G401 (cell line): Measurements from ENCODE around the gene MAML2. TPM values are rescaled to one million over a fixed set of nuclear protein-coding genes. Genes with fewer than 3 reads are reported as not detected.

Experiments
- DNase-seq: peaks from one replicate; pipeline ENCODE4 v3.0.0-alpha.2; 2015; ENCODE audit warnings: low spot score
- in situ Hi-C: cut with HindIII; loops from 2 replicates; pipeline ENCODE4 v1.10.0; 2016; ENCODE audit warnings: low sequenced_read_pairs, mixed read lengths
- total RNA-seq: library from RNA; depleted of rRNA; stranded (reverse); fragments of >200 nt; shearing (Covaris generic); gene quantifications from 2 replicates; pipeline ENCODE4 v1.2.3, GENCODE V29; 2014

Gene MAML2
- total RNA-seq, 1 experiment from 2014 or later, result not detected

DNA sequence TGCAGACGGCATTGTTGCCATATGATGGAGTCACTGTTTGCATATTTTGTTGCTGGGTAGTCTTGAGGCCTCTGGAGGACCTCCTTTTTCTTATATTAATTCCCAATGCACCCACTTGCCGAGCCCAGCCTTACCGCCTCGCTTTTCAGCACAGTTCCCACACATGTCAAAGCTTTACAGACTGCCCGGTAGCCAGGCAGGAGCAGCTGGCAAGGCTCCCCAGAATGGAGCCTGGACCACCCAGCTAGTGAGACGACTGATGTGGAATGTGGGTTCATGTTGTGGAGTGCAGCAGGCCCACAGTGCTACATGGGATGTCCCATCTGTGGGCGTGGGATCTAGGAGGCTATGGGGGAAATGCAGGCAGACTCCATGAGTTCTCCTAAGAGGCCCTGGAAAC lies 319.7 kb downstream of the MAML2 start:
- in situ Hi-C loops, result no loop called here
- DNase-seq, result no peak

DNA sequence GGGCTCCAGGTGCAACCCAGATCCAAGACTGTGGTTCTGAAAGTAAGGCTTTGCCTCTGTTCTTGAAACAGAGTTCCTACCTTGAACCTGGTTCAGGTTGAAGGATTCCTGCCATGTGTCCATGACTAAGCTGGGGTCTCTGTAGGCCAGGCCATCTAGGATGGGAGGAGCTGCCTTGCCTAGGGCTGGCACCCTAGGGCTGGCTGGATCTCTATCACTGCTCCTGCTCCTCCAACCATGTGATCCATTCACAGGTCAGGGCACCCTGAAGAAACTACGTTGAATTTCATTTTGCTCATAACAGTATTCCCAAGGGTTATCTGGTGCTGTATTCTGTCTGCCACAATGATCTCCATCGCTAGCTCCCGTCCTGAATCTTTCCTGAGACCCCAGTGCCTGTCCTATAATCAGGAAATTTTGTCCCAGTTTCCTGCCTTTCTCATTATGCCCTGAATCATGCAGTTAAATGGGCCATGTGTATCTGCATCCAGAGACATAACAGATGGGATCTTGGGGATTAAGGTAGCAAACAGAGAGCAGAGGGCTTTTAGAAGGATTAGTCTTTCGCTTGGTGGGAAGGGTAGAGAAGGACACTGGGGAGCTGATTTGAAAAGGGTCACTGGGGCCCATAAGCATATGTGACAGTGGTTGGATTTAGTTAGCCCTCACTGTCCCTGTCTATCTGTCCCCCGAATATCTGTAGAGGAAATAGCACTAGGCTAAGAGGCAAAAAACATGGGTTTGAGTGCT lies 320.9 kb downstream of the MAML2 start:
- DNase-seq, result peak; percentile 67
- in situ Hi-C loops, result no loop called here

DNA sequence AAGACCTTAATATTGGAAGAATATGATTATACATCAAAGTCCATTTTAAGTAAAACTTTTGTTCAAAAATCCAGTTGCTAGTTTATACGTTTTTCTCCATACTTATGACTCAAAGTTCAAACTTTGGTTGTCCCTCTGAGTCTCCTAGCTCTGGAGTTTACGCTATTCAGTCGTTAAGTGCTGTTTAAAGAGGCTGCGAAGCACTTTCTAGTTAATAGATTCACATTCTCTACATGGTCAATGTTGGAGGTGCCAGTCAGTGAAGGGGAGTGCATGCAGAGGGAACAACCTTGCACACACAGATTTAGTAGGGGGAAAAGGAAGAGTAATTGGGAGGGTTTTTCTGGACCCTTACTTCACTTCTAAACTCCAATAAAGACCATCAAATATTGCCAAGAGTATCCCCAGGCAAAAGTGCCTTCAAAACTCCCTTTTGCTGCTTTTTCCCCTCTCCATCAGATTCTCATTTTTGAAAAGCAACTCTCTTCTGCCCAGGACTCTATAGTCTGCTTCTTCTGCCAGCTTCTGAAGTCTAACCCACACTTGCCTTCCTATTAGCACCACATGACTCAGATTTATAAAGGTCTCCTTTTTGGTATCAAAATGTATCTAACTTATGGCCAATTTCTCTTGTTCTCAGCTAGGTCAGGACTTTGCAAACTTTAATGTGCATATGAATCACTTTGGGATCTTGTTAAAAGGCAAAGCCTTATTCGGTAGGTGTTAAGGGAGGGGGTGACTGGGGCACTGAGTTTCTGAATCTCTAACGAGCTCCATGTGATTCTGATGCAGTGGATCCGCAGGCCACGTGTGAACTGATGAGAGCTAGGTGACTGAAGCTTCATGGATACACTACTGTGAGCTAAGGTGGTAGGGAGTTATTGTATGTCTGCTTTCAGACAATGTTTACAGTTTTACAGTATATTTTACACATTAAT lies 322.9 kb downstream of the MAML2 start:
- in situ Hi-C loops, result no loop called here

DNA sequence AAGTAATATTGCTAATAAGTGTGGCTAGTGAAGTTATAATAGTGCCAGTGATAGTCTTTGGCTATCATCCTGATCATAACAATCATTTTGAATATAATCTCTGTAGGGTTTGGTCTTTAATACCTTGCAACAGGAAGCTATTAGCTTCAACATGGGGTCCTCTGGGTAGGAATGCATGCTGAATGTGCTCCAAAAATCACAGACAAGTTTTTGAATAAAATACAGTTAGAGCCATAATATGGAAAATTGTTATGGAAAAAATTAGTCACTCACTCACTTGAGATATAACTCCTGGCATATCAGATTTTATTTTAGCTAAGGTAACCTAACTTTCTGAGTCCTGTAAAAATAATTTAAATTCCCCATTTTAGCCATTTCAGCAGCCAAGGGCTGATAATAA lies 323.7 kb downstream of the MAML2 start:
- in situ Hi-C loops, result no loop called here
- DNase-seq, result no peak

More for the DNA sequence above, 322.9 kb downstream of the MAML2 start:
- DNase-seq, result no peak

DNA sequence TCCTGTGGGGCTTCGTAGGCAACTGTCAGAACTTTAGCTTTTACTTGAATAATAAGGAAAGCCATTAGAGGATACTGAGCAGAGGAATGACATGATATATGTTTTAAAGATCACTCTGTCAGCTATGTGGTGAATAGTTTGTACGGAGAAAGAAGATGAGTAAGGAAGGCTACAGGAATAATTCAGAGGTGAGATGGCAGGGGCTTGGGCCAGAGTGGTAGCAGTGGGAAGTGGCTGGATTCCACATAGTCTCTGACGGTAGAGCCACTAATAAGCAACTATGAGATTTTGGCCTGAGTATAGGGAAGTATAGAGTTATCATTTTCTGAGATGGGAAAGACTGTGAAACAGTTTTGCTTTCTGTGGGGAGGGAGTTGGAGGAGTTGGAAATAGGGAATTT lies 325.1 kb downstream of the MAML2 start:
- in situ Hi-C loops, result no loop called here
- DNase-seq, result no peak

DNA sequence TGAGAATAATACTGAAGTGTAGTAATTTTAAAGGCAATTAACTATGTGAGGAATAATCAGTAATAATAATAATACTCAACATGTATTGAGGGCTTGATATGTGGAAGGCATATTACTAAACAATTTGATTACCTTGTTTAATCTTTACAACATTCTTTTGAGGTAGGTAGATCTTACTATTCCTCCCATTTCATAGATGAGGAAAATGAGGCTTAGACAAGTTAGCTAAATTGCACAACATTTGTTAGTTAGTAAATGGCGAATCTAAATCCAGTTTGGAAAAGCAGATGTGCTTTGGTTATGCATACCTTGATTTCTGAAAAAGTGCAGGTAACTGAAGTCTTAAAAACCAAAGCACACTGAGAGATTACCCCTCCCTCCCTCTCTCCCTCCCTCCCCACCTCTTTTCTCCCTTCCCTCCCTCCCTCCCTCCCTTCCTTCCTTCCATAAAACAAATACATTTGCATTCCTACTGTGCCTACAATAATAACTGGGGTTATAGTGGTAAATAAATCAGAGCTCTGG lies 326.0 kb downstream of the MAML2 start:
- DNase-seq, result no peak
- in situ Hi-C loops, result no loop called here

DNA sequence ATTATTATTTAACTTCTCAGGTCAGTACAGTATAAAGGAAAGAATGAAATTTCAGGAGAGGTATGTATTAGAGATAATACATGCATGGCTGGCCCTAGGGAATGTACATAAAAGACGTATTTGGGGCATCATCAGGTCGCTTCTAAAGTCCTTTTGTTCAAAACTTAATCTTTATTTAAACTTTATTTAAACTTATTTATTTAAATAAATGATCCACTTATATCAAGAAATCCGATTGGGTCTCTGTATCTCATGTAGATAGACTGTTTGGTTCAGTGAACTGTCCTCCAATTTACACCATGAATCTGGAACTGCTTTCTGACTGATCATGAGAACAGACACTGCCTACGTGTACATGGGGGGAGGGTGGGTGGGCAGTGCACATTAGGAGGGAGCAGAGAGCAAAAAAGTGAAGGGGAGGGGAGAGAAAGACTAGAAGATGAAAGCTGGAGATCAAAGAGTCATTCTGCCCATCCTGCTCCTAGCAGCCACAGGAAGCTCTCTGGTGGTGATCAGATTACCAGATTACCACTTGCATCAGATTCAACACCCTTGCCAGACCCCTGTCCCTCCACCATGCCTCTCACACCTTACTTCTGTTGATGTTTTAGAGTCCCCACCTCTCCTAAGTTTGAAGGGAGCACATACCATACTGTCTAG lies 327.0 kb downstream of the MAML2 start:
- no peak for DNase-seq
- in situ Hi-C loops, result no loop called here

DNA sequence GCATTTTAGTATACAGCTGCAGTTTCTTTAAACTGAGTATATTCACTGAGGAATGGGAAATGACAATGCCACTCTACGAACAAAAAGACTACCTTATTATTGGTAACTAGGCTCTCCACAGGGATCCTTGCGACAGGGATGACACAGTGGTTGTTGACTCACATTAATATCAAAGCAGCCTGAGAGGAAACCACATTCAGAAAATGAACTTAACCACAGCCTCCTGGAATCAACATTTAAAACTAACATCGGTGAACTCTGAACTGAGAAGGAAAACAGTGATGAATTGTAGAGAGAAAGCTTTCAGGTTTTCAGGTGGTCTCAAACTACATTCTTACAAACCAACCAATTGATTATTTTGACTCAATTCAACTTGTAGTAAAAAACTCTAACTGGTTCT lies 328.8 kb downstream of the MAML2 start:
- in situ Hi-C loops, result no loop called here
- peak; percentile 20 for DNase-seq

DNA sequence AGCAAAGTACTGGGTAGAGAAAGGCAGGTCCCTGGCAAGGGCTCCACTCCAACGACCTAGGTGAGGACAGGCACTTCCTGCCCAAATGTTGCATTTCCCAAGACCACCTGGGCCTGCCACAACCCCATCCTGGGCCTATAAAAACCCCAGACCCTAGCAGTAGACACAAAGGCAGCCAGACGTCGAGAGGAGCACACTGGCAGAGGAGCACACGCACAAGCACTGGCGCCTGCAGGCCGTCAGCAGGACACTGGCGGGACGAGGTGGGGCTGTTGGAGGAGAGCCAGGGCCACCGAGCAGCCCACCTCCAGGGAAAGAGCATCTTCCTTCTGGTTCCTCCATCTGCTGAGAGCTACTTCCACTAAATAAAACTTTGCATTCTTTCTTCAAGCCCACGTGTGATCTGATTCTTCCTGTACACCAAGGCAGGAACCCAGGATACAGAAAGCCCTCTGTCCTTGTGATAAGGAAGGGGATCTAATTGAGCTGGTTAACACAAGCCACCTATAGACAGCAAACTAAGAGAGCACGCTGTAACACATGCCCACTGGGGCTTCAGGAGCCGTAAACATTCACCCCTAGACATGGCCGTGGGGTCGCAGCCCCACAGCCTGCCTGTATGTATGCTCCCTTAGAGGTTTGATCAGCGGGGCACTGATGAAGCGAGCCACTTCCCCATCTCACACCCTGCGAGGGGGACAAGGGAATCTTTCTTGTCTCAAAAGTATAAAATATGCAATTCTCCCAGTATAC lies 329.4 kb downstream of the MAML2 start:
- in situ Hi-C loops, result no loop called here
- DNase-seq, result peak; percentile 61

DNA sequence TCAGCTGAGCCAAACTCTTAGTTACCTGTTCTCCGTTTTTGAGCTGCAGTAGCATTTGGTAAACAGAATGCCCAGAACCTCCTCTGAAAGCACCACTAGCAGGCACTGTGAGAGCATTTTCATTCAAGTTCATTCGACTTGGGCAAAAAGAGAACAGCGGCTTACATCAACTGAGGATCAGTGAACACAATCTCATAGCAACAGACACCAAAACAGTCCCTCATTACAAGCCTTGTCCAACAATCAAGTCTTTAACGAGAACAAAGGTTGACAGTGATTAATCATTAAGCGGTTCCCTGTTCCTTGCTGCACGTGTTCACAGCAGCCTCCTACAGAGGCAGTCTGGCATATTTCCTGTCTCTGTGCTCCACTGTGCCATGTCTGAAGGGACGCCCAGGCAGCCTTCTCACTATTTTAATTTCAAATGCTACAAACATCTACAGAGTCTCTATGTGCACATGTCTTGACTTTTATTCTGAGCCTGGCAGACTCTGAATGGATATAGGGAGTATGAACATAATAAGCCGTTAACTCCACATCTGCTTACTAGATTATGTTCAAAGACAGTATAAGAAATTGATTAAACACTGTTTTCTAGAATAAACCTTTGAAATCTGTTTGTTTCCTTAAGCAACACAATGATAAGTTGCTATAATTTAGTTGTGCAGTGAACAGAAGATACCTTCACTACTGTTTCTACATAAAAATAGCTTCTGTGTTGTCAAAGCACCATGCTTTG lies 330.7 kb downstream of the MAML2 start:
- in situ Hi-C loops, result no loop called here
- DNase-seq, result peak; percentile 91

DNA sequence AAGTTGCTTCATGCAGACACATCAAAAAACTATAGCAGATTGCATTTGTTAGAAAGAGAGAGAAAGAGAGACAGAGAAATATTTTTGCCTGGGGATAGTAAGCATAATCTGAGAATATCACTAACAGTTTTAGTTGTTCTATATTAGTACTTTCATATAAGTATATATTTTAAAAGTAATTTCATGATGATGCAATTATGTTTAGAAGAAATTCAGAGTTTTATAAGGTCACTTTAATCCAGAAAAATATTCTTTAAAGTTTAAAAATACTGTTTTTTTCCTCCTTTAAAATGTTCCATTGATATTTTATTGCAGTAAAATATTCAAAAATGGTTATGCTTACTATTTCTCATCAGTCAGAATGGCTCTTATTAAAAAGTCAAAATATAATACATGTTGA lies 332.3 kb downstream of the MAML2 start:
- in situ Hi-C loops, result no loop called here
- no peak for DNase-seq

DNA sequence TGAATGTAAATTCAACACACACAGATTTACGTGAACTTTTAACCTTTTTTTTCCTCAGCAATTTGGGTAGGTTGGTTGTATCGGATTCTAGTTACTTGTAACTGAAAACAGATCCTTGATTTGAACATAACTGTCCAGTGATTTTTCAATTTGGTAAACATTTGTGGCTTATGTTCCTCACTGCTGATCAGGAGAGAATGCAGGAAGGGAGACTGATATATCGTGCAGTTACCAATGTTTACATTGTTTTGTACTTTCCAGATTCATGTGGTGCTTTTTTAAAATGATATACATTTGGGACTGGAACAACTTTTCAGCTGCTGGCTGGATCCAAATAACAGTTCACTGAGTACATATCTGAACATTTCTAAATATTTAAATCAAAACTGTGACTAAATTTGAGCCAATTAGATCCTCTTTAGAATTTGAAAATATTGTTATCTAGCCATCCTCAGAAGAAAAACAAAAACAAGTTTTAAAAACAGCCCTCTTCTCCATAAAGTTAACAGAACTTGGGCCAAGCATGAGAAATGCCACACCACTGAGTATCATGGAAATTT lies 334.8 kb downstream of the MAML2 start:
- no peak for DNase-seq
- in situ Hi-C loops, result no loop called here

DNA sequence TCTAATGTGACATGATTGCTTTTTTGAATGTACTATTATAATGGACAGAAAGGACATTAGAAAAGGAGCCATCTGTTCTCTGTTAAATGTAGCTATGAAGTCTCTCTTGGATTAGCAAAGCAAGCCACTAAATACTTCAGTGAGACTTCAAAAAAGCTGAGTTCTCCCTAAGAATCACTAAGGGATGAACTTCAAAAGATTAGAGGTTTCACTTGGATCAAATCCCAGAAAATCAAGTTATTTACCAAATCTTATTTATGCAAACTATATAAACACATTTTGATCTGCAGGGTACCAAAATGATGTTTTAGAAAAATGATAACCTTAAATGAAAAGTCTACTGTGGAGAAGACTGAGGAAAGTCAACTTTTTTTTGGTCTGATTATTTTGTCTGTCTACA lies 337.0 kb downstream of the MAML2 start:
- no peak for DNase-seq
- in situ Hi-C loops, result no loop called here

DNA sequence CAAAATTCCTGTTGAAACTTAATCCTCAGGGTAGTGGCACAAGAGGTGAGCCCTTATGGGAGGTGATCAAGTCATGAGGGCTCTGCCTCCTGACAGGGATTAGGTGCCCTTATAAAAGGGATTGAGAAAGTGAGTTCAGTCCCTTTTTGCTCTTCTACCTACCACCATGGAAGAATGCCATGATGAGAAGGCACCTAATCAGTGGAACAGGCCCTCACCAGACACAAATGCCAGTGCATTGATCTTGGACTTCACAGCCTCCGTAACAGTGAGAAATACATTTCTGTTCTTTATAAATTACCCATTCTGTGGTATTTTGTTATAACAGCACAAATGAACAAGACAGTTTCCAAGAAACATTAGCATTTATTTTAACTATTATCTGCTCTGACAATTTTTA lies 338.1 kb downstream of the MAML2 start:
- DNase-seq, result no peak
- in situ Hi-C loops, result no loop called here

DNA sequence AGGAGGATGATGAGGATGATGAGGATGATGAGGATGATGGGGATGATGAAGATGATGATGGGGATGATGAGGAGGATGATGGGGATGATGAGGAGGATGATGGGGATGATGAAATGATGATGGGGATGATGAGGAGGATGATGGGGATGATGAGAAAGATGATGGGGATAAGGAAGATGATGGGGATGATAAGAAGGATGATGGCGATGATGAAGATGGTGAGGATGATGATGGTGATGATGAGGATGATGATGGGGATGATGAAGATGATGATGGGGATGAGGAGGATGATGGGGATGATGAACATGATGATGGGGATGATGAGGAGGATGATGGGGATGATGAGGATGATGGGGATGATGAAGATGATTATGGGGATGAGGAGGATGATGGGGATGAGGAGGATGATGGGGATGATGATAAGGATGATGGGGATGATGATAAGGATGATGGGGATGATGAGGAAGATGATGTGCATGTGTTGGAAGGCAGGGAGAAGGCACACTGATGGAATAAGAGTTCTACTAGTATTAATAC lies 340.2 kb downstream of the MAML2 start:
- no peak for DNase-seq
- in situ Hi-C loops, result no loop called here

DNA sequence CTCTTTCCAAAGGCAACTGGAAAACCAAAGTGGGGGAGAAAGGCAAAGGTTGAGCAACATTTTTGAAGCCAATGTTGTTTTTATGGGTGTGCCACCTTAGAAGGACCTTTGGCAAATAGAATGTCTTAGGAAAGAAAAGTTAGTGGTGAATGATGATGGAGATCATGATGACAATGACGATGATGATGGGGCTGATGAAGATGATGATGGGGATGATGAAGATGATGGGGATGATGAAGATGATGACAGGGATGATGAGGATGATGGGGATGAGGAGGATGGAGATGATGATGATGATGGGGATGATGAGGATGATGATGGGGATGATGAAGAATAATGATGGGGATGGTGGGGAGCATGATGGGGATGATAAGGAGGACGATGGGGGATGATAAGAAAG lies 340.7 kb downstream of the MAML2 start:
- in situ Hi-C loops, result no loop called here
- DNase-seq, result no peak

DNA sequence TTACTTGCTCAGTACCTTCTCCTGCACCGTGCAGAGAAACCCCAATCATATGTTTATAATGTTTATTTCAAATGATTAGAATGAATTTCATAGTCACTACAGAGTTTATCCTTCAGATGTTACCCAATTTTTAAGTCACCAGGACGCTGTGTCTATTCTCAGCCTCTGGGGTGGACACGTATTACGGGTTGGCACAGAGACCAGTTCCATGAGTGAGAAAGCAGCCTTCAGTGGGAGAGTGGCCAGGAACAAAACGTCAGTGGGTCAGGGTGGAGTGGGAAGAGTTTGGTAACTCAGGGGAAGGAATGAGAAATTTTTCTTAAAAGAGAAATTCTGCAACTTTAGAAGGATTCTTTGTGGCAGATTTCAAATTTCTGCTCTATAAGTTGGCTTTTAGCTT lies 342.0 kb downstream of the MAML2 start:
- in situ Hi-C loops, result no loop called here
- peak; percentile 54 for DNase-seq
